HepG2 (cell line): Measurements from ENCODE around the gene DPEP3. TPM values are rescaled to one million over a fixed set of nuclear protein-coding genes. Genes with fewer than 3 reads are reported as not detected.

Experiments
- ATF7-NPFF ChIP-seq: sonication (generic); formaldehyde crosslinking; IDR thresholded peaks from 2 replicates; pipeline ENCODE4 v1.8.1; 2023; ENCODE audit warnings: mild to moderate bottlenecking, low read depth, missing genetic modification reagents, moderate library complexity
- DNMT3B ChIP-seq: conservative IDR thresholded peaks from 2 replicates; pipeline ENCODE4 v1.6.1; 2016; ENCODE audit warnings: missing biosample characterization, control low read depth
- DPF2 ChIP-seq: sonication (generic); formaldehyde crosslinking; IDR thresholded peaks from 2 replicates; pipeline ENCODE4 v1.4.0; 2020; ENCODE audit warnings: mild to moderate bottlenecking, low read depth, missing genetic modification reagents, borderline replicate concordance
- FOSL2 ChIP-seq: sonication (generic); formaldehyde crosslinking; IDR thresholded peaks from 2 replicates; pipeline ENCODE4 v1.4.0; 2020; ENCODE audit warnings: missing genetic modification reagents
- HNF4G ChIP-seq, 2 experiments: sonication (generic) in 1 of 2; formaldehyde crosslinking in 1 of 2; IDR thresholded peaks; 2 replicates each; pipeline versions ENCODE4 v1.4.0 to v1.6.1; 2011 to 2020; ENCODE audit warnings: borderline replicate concordance in 2 of 2, low read depth in 2 of 2, mild to moderate bottlenecking in 2 of 2, low read length in 1 of 2, missing genetic modification reagents in 1 of 2, moderate library complexity in 1 of 2
- NR2F2 ChIP-seq: IDR thresholded peaks from 2 replicates; pipeline ENCODE4 v1.6.1; 2012; ENCODE audit warnings: low read depth, inconsistent platforms, borderline replicate concordance
- RFX3 ChIP-seq: IDR thresholded peaks from 2 replicates; pipeline ENCODE4 v1.6.1; 2016; ENCODE audit warnings: missing biosample characterization, missing genetic modification reagents
- SP1 ChIP-seq, 2 experiments: fragments of 450-650 bp in 1 of 2; sonication (generic) in 1 of 2; formaldehyde crosslinking in 1 of 2; IDR thresholded peaks; 2 replicates each; pipeline versions ENCODE4 v1.4.0 to v1.6.1; 2016 to 2020; ENCODE audit warnings: missing genetic modification reagents in 1 of 2
- TCF7L2 ChIP-seq: IDR thresholded peaks from 2 replicates; pipeline ENCODE4 v1.6.1; 2011; ENCODE audit warnings: mild to moderate bottlenecking, low read depth, low read length, moderate library complexity
- ZNF138 ChIP-seq: sonication (generic); formaldehyde crosslinking; IDR thresholded peaks from 2 replicates; pipeline ENCODE4 v1.5.0; 2020; ENCODE audit warnings: mild to moderate bottlenecking, low read depth, missing genetic modification reagents
- ZNF263 ChIP-seq: sonication (generic); formaldehyde crosslinking; IDR thresholded peaks from 2 replicates; pipeline ENCODE4 v1.4.0; 2020; ENCODE audit warnings: missing genetic modification reagents
- ZNF343 ChIP-seq: sonication (generic); formaldehyde crosslinking; IDR thresholded peaks from 2 replicates; pipeline ENCODE4 v1.4.0; 2020; ENCODE audit warnings: mild to moderate bottlenecking, missing genetic modification reagents
- ZNF484 ChIP-seq: sonication (generic); formaldehyde crosslinking; IDR thresholded peaks from 2 replicates; pipeline ENCODE4 v1.5.1; 2020; ENCODE audit warnings: mild to moderate bottlenecking, low read depth, missing genetic modification reagents, borderline replicate concordance
- ZNF589 ChIP-seq: sonication (generic); formaldehyde crosslinking; conservative IDR thresholded peaks from 2 replicates; pipeline ENCODE4 v1.8.0; 2022; ENCODE audit warnings: mild to moderate bottlenecking, moderate library complexity, missing genetic modification reagents
- ZNF703 ChIP-seq: sonication (generic); formaldehyde crosslinking; IDR thresholded peaks from 2 replicates; pipeline ENCODE4 v1.5.1; 2020; ENCODE audit warnings: missing genetic modification reagents, mild to moderate bottlenecking, moderate library complexity, borderline replicate concordance
- ZNF713 ChIP-seq: sonication (generic); formaldehyde crosslinking; IDR thresholded peaks from 2 replicates; pipeline ENCODE4 v1.4.0; 2020; ENCODE audit warnings: mild to moderate bottlenecking, missing genetic modification reagents
- ZNF766 ChIP-seq: sonication (generic); formaldehyde crosslinking; IDR thresholded peaks from 2 replicates; pipeline ENCODE4 v1.5.0; 2020; ENCODE audit warnings: missing genetic modification reagents, borderline replicate concordance
- ZSCAN22 ChIP-seq: sonication (generic); formaldehyde crosslinking; IDR thresholded peaks from 2 replicates; pipeline ENCODE4 v1.4.0; 2020; ENCODE audit warnings: mild to moderate bottlenecking, missing genetic modification reagents
- polyA plus RNA-seq, 8 experiments: library from polyadenylated mRNA; depleted of rRNA in 3 of 8; stranded (reverse) in 7 of 8; unstranded in 1 of 8; fragments of >200 nt; fragmentation: Illumina TruSeq in 4 of 8; extraction: Trizol in 4 of 8; gene quantifications; 2 replicates each; pipeline versions ENCODE4 v1.2.1 to v1.2.3, GENCODE V29; 2011 to 2016; ENCODE audit warnings: low read depth in 4 of 8, missing spikeins in 1 of 8, mixed read lengths in 1 of 8; ENCODE audit not compliant: insufficient read depth in 1 of 8
- total RNA-seq, 5 experiments: library from RNA; depleted of rRNA; stranded (reverse); fragments of >200 nt; fragmentation: Illumina TruSeq; extraction: Trizol; gene quantifications; 2 replicates each; pipeline ENCODE4 v1.2.3, GENCODE V29; 2016; ENCODE audit warnings: low read depth in 1 of 5
- TF ChIP-seq, protein P1 (sequence below): sonication (generic); formaldehyde crosslinking; IDR thresholded peaks from 2 replicates; pipeline ENCODE4 v1.4.0; 2020; ENCODE audit warnings: low read depth, mild to moderate bottlenecking, missing genetic modification reagents
- TF ChIP-seq, protein P2 (sequence below): sonication (generic); formaldehyde crosslinking; IDR thresholded peaks from 2 replicates; pipeline ENCODE4 v1.4.0; 2020; ENCODE audit warnings: missing genetic modification reagents, borderline replicate concordance
- TF ChIP-seq, protein P3 (sequence below): sonication (generic); formaldehyde crosslinking; IDR thresholded peaks from 2 replicates; pipeline ENCODE4 v1.4.0; 2020; ENCODE audit warnings: missing genetic modification reagents
- TF ChIP-seq, protein P4 (sequence below): IDR thresholded peaks from 2 replicates; pipeline ENCODE4 v1.6.1; 2016; ENCODE audit warnings: control low read depth

DPEP3 gene
- total and polyA plus RNA-seq, 2 of the 13 experiments (the other 11 are each of a cell fraction or from before 2014, with no cell fraction given) = not detected

DNA sequence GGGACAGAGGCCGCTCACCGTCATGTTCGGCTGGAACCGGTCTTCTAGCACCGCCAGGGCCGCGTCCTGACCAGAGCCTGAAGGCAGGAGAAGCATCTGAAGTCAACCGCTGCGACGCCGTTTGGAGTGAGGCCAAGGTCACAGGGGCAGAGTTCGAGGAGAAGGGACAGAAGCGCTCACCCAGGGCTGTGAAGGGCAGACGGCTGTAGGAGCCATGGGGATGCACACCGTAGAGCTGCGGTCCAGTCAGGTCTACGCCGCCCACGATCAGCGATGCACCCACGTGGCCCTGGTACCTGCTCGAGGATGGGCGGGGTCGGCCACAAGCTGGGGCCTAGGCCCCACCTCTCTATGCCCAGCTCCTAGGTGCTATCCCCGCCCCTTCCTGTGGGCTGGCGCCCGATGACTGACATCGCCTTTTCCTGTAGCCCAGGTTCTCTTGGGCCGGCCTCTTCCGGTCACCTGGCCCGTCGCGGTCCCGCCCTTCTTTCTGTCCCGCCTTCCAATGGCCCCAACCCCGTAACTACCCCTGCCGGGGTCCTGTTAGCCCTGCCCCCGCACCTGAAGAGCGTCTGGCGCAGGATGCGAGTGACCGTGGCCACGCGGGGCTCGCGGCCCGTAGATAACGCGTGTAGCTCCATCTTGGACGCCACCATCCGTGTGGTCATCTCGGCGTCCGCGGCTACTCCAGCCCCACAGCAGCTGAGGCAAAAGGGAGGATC is 44.7 kb downstream of the DPEP3 start (continued):
- TF ChIP-seq ZNF703 (CRISPR knock-in tag) = no peak
- TF ChIP-seq, protein P1, sequence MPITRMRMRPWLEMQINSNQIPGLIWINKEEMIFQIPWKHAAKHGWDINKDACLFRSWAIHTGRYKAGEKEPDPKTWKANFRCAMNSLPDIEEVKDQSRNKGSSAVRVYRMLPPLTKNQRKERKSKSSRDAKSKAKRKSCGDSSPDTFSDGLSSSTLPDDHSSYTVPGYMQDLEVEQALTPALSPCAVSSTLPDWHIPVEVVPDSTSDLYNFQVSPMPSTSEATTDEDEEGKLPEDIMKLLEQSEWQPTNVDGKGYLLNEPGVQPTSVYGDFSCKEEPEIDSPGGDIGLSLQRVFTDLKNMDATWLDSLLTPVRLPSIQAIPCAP (CRISPR knock-in tag) = no peak
- 0 out of 2 replicates have a peak, but pooled peaks have one; percentile 56 for TF ChIP-seq ZNF484 (CRISPR knock-in tag)
- TF ChIP-seq, protein P2, sequence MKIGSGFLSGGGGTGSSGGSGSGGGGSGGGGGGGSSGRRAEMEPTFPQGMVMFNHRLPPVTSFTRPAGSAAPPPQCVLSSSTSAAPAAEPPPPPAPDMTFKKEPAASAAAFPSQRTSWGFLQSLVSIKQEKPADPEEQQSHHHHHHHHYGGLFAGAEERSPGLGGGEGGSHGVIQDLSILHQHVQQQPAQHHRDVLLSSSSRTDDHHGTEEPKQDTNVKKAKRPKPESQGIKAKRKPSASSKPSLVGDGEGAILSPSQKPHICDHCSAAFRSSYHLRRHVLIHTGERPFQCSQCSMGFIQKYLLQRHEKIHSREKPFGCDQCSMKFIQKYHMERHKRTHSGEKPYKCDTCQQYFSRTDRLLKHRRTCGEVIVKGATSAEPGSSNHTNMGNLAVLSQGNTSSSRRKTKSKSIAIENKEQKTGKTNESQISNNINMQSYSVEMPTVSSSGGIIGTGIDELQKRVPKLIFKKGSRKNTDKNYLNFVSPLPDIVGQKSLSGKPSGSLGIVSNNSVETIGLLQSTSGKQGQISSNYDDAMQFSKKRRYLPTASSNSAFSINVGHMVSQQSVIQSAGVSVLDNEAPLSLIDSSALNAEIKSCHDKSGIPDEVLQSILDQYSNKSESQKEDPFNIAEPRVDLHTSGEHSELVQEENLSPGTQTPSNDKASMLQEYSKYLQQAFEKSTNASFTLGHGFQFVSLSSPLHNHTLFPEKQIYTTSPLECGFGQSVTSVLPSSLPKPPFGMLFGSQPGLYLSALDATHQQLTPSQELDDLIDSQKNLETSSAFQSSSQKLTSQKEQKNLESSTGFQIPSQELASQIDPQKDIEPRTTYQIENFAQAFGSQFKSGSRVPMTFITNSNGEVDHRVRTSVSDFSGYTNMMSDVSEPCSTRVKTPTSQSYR (CRISPR knock-in tag) = peak; percentile 84; the same call in 1 of the 2 replicates
- no peak for TF ChIP-seq RFX3 (CRISPR knock-in tag)
- TF ChIP-seq TCF7L2 = no peak
- TF ChIP-seq, protein P3, sequence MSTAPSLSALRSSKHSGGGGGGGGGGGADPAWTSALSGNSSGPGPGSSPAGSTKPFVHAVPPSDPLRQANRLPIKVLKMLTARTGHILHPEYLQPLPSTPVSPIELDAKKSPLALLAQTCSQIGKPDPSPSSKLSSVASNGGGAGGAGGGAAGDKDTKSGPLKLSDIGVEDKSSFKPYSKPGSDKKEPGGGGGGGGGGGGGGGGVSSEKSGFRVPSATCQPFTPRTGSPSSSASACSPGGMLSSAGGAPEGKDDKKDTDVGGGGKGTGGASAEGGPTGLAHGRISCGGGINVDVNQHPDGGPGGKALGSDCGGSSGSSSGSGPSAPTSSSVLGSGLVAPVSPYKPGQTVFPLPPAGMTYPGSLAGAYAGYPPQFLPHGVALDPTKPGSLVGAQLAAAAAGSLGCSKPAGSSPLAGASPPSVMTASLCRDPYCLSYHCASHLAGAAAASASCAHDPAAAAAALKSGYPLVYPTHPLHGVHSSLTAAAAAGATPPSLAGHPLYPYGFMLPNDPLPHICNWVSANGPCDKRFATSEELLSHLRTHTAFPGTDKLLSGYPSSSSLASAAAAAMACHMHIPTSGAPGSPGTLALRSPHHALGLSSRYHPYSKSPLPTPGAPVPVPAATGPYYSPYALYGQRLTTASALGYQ (CRISPR knock-in tag) = peak; percentile 82
- TF ChIP-seq ZNF138 = no peak
- TF ChIP-seq ATF7-NPFF (CRISPR knock-in tag) = peak; percentile 83
- TF ChIP-seq DNMT3B (CRISPR knock-in tag) = no peak; the same call in 1 of the 2 replicates
- TF ChIP-seq ZSCAN22 = no peak; the same call in 1 of the 2 replicates
- TF ChIP-seq FOSL2 (CRISPR knock-in tag) = peak; percentile 22; the same call in 1 of the 2 replicates
- TF ChIP-seq SP1 (IDR thresholded peaks at IDR 0.05) = no peak
- TF ChIP-seq SP1 (CRISPR knock-in tag; IDR thresholded peaks at IDR 0.05) = peak; percentile 61; the same call in 1 of the 2 replicates
- TF ChIP-seq NR2F2 = no peak
- no peak for TF ChIP-seq HNF4G (IDR thresholded peaks at IDR 0.05; ENCODE audit: borderline replicate concordance, low read depth, low read length)
- 0 out of 2 replicates have a peak, but pooled peaks have one; percentile 15 for TF ChIP-seq HNF4G (CRISPR knock-in tag; IDR thresholded peaks at IDR 0.05; ENCODE audit: borderline replicate concordance, low read depth)
- TF ChIP-seq, protein P4, sequence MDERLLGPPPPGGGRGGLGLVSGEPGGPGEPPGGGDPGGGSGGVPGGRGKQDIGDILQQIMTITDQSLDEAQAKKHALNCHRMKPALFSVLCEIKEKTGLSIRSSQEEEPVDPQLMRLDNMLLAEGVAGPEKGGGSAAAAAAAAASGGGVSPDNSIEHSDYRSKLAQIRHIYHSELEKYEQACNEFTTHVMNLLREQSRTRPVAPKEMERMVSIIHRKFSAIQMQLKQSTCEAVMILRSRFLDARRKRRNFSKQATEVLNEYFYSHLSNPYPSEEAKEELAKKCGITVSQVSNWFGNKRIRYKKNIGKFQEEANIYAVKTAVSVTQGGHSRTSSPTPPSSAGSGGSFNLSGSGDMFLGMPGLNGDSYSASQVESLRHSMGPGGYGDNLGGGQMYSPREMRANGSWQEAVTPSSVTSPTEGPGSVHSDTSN (CRISPR knock-in tag) = peak; percentile 87
- TF ChIP-seq ZNF713 (CRISPR knock-in tag) = no peak
- 0 out of 2 replicates have a peak, but pooled peaks have one; percentile 13 for TF ChIP-seq ZNF263
- TF ChIP-seq ZNF766 (CRISPR knock-in tag) = peak; percentile 81; the same call in 1 of the 2 replicates
- peak; percentile 67; the same call in 1 of the 2 replicates for TF ChIP-seq DPF2 (CRISPR knock-in tag)
- peak; percentile 79; the same call in 1 of the 2 replicates for TF ChIP-seq ZNF589
- TF ChIP-seq ZNF343 (CRISPR knock-in tag) = peak; percentile 71; the same call in 1 of the 2 replicates
